GM21367 (cell line): Measurements from ENCODE around the gene FANCM.

Source experiments
- ATAC-seq: cut with Tn5 transposase; IDR thresholded peaks from one replicate; pipeline ENCODE4 v1.9.1; 2021; ENCODE audit not compliant: unreplicated experiment

The FANCM gene, protein sequence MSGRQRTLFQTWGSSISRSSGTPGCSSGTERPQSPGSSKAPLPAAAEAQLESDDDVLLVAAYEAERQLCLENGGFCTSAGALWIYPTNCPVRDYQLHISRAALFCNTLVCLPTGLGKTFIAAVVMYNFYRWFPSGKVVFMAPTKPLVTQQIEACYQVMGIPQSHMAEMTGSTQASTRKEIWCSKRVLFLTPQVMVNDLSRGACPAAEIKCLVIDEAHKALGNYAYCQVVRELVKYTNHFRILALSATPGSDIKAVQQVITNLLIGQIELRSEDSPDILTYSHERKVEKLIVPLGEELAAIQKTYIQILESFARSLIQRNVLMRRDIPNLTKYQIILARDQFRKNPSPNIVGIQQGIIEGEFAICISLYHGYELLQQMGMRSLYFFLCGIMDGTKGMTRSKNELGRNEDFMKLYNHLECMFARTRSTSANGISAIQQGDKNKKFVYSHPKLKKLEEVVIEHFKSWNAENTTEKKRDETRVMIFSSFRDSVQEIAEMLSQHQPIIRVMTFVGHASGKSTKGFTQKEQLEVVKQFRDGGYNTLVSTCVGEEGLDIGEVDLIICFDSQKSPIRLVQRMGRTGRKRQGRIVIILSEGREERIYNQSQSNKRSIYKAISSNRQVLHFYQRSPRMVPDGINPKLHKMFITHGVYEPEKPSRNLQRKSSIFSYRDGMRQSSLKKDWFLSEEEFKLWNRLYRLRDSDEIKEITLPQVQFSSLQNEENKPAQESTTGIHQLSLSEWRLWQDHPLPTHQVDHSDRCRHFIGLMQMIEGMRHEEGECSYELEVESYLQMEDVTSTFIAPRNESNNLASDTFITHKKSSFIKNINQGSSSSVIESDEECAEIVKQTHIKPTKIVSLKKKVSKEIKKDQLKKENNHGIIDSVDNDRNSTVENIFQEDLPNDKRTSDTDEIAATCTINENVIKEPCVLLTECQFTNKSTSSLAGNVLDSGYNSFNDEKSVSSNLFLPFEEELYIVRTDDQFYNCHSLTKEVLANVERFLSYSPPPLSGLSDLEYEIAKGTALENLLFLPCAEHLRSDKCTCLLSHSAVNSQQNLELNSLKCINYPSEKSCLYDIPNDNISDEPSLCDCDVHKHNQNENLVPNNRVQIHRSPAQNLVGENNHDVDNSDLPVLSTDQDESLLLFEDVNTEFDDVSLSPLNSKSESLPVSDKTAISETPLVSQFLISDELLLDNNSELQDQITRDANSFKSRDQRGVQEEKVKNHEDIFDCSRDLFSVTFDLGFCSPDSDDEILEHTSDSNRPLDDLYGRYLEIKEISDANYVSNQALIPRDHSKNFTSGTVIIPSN (N-terminal part only)

DNA sequence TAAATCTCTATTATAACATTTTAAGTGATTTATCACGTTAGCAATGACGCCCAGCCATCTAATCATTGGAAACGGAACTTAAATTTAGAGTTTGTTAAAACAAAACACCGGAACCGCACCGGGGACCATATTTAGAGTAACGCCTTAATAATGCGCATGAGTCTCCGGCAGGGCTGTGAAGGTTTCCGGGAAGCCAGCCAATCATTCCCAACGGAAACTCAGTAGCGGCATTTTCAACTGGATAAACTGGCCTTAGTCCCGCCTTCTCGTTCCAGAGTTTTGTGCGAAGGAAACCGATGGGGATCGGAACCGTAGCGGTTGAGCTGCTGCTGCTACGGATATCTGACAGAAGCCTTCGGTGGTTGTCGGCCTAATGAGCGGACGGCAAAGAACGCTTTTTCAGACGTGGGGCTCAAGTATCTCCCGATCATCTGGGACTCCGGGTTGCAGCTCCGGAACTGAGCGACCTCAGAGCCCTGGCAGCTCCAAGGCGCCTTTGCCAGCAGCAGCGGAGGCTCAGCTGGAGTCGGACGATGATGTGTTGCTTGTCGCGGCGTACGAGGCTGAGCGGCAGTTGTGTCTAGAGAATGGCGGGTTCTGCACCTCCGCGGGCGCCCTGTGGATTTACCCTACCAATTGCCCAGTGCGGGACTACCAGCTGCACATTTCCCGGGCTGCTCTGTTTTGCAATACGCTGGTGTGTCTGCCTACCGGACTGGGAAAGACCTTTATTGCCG lies at the start of gene FANCM:
FANCM (plus strand) TSS at position 272 of the 737 bp plus-strand sequence; CDS start at position 374, 102 bp downstream.
- peak; percentile 28 for ATAC-seq

DNA sequence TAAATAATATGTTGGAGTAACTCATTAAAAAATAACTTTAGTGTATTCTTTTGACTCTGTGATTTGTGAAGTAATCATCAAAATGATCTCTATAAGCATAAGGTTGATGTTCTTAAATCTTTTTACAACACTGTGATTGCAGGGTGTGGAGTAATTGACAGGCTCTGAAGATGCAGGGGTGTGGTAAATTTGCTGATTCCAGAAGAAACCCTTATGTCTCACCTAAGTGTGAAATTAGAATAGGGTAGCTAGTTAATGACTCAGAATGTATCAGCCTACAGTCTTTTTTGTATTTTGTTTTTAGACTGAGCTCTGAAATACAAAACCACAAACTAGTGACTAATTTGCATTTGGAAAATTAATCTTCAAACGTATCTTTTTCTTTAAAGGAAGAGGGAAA lies 45.9 kb upstream of the FANCM start:
- ATAC-seq = peak; percentile 65

DNA sequence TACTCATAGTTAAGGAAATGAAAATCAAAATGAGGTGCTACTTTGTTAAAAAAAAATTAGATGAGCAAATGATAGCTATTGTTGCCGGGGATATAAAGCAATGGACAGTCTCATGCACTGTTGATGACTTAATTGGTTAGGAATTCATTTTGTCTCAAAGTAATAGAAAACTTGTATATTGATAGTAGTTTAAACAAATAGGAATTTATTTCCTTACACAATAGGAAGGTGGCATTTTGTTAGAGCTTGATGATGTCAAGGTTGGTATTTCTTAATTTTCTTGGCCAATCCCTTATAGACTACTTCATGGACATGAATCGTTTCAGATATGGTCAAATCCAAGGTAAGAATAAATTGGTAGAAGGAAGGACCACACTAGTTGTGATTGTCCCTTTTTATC lies 44.0 kb upstream of the FANCM start:
- ATAC-seq = no peak

DNA sequence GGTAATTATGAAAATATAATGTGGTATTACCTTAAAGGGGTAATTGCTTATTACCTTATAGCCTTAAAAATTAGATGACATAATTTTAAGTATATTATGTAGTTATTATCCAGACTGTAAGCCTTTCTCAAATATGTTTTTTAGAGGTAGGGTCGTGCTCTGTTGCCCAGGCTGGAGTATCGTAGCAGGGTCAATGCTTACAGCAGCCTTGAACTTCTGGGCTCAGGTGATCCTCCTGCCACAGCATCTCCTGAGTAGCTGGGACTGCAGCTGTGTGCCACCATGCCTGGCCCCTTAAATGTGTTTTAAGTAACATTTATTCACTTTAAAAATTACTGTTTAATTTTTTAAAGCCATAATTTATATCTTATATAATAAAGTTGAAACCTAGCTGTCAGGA lies 41.5 kb upstream of the FANCM start:
- ATAC-seq = no peak

DNA sequence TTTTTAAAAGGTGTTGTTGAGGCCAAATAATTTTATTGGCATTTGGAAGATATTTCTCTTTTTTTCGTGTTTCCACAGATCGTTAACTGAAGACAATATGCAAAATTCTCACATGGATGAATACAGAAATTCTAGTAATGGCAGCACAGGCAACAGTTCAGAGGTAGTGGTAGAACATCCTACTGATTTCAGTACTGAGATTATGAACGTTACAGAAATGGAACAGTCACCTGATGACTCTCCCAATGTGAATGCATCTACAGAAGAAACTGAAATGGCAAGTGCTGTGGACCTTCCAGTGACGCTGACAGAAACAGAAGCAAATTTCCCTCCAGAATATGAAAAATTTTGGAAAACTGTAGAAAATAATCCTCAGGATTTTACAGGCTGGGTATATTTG lies 40.6 kb upstream of the FANCM start:
- no peak for ATAC-seq

DNA sequence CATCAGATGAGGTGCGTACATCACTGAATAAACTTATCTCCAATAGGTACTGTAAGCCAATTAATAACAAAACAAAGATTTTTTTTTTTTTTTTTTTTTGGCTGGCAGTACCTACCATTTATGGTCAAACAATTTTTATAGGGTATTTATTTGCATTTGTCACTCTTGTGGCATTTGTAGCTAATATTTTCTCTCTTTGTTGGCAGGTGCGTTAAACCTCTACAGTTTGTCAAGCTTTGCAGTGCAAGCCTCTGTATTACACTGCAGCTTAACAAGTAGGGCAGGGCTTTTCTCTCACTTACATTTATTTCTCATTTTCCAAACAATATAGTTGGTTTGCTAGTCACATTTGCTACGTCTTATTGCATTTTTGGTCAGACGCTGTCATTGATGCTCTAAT lies 39.5 kb upstream of the FANCM start:
- no peak for ATAC-seq

DNA sequence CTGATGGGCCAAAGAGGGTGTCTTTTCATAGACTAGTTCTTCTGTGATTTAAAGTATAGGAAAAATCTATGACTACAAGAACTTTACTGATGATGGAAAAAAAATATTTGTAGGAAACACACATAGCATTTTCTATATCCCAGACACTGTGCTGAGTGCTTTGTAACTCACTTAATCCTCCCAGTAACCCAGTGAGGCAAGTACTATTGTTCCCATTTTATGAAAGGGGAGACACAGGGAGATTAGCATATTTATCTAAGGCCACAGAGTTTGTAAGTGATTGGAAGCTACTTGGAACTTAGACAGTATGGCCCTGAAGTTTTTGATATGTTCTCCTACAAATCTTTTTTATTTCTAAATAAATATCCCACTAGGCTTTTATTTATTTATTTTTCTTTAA lies 31.9 kb upstream of the FANCM start:
- ATAC-seq = no peak

DNA sequence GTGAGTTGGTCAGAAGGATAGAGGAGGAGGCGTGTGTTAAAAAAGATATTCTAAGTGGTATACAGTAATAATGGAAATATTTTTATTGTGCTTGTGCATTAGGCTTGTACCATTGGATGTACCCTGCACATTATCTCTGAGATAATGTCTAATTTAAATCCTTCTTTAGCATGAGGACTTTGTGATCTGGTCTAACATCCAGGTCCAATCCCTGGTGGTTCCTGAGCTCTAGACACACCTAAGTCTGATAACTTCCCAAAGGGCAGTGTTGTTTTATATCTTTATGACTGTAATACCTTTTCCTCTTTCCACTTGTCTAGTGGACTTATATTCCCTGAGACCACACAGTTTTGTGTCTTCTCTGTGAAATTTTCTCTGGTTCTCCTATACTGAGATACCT lies 31.2 kb upstream of the FANCM start:
- ATAC-seq = no peak

DNA sequence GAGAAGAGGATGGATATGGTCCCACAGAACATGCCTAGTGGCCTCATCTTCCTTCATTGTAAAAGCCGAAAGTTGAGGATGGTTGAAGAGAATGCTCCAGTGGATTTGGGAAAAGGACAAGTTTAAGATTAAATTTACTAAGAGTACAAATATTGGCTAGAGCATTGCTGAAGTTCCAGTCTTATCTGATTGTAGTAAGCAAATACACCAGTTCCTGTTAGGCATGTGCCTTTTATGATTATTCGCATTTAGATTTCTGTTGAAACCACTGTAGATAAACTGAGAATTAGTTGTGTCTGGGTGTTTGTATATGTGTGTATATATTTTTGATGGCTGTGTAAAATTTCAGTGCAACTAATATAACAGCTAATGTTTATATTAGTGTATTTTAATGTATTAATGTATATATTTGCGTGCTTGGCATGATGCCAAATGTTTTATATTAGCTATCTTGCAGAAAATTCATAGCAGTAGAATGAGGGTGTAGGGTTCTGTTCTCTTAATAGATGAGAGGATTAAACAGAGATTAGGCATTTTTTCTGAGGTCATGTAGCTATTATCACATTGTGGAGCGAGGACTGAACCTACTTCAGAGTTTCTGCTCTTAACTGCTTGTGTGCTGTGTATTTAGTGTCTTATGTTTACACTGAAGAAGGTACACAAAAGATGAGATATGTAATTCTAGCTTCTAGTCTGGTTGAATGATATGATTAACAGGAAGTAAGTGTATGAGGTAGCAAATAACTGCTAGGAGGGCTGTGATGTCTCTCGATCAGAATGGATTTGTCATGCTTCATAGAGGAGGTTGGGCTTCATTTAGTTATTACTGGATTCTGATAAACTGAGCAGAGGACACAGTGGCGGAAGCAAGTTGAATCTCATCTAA lies 22.6 kb upstream of the FANCM start:
- ATAC-seq = no peak

DNA sequence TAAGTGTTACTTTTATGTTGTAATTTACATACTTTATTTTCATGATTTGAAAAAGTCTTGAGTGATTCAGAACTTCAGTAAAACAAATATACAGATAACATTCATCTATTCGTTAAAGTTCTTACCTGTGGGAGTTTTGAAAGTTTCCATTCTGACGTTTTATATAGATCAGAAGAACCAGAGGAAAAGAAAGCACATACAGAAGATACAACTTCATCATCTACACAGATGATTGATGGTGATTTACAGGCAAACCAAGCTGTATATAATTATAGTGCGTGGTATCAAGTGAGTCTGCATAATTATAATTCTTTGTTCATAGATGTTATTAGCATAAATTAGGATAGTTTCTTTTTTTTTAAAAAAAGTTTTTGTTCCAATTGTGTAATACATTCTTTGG lies 21.4 kb upstream of the FANCM start:
- ATAC-seq = no peak

DNA sequence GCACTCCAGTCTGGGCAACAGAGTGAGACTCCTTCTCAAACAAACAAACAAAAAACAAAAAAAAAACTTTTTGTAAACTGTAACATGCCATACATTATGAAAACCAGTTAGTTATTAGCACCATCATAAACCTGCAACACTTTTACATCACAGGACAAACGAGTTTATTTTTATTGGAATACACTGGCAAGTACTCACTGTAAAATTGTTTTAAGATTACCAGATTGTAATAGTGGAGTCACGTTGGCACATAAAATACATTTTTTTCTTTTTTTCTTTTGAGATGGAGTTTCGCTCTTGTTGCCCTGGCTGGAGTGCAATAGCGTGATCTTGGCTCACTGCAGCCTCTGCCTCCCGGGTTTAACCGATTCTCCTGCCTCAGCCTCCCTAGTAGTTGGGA lies 17.1 kb upstream of the FANCM start:
- ATAC-seq = no peak

DNA sequence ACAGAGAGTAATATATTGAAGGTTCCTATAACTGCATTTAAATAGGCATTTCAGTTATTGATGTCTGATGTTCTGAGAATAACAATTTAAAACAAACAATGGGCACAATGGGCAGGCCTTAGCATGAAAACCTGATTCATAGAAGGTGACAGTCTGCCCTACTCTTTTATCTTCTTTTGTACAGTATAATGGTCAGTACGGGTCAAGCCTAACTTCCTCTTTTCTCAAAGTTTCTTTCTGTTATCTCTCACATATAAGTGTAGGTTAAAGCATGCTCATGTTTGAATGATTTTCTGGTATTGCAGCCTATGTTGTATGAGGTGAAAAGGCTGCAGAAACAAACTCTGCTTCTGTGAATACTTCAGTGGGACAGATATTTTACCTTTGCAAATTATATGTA lies 15.6 kb upstream of the FANCM start:
- no peak for ATAC-seq

DNA sequence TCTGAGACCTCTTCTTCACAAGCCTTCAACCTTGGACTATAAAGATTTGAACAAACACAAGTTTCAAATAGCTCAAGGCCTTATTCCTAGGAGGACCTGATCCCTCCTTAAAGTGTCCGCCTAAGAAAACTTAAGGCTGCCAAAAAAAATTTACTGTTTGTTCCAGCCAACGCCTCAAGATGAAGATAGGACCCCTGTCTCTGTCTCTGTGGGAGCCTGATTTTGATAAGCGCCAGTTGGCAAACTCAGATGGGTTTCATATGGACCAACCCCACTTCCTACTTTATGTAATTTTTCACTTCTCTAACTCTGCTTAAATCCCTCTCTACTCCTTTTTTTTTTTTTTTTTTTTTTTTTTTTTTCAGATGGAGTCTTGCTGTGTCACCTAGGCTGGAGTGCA lies 12.5 kb upstream of the FANCM start:
- no peak for ATAC-seq

DNA sequence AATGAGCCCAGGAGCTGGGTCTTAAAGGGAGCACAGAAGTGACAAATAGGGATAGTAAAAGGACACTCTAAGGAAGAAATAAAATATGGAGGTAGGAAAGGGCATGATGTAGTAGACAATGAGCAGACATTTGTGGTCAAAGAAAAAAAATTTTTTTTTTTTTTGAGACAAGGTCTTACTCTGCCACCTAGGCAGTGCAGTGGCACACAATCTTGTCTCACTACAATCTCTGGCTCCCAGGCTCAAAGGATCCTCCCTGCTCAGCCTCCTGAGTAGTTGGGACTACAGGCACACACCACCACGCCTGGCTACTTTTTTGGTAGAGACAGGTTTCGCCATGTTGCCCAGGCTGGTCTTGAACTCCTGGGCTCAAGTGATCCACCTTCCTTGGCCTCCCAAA lies 10.0 kb upstream of the FANCM start:
- ATAC-seq = no peak

DNA sequence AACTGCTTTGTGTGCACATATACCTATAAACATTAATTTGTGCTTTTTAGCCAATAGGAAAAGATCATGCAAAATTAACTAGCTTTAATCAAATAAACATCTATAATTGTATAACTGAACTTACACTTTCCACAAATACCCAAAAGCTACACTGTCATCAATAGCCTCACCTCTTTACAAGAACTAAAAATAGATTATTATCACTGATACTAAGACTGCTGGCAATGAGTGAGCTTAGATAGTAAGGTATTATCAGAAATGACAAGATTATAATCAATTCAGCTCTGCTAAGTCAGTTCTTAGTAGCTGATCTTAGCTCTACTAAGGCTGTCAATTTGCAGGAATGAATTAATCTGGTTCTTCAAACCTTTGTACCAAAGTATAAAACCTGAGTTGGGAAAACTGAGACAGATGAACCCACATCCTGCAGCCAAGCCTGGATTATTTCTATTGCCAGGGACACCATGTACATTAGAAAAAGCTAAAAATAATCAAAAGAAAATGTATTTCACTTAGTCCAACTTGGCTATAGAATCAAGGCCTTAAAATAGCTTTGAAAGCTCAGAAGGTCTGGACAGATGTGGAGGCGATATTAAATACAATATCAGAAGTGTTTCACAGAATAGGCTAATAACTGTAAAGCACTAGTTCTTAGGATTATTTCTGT lies 6.6 kb upstream of the FANCM start:
- ATAC-seq = no peak

DNA sequence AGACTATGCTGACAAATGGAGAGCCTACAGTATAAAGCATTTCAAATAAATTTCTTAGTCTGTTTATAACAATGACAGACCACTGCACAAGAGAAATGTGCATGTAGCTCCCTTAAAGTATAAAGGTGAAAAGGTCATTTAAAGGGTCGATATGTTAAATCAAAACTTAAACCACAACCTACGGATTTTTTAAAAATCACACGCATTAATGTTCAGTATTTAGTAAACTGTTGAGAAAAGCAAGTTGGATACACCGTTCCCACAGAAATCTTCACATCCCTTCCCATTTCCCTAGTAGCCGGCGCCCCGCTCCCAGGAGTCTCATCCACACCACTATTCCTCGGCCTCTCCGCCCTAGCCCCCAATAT lies 2.1 kb upstream of the FANCM start:
- ATAC-seq = no peak

DNA sequence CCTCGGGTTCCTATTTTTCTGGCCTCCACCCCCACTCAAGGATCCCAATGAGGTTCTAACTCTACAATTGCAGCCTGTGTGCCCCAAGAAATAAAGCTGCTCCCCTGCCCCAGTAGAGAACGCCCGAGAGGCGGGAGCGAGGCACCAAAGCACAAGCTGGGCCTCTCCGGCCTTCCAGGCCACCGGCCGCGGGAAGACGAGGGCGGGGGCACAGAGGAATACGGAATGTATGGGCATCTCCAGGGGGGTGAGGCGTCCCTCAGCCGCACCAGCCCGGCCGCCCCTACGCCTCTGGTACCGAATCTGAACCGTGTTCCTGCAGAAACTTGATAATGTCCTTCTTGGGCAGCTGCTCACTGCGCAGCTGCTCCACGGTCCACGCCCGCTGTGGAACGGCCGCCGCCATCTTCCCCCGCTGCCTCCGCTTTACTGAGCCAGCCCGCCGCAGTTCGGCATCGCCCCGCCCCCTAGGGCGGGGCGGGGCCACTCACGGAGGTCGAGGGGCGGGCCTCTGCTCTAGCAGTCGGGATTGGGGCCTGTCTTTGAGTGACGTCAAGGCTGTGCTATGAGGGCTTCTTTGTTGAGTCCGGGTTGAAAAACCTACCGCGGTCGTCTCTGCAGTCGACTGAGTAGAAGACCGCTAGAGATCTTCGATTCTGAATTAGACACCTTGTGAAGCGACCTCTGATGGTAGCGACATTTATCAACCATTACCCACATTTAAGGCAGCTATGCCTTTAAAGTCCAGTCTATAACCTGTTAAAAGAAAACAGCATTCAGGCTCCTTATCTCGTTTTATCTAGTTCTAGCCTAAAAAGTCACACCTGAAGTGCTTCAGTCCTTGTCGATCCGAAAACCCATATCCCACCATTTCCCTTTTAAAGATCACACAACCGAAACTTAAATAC lies 1.4 kb upstream of the FANCM start, which contains the start of gene FKBP3:
FKBP3 (minus strand) TSS at position 431 of the 908 bp plus-strand sequence; CDS start at position 406, 25 bp downstream.
- peak; percentile 92 for ATAC-seq

DNA sequence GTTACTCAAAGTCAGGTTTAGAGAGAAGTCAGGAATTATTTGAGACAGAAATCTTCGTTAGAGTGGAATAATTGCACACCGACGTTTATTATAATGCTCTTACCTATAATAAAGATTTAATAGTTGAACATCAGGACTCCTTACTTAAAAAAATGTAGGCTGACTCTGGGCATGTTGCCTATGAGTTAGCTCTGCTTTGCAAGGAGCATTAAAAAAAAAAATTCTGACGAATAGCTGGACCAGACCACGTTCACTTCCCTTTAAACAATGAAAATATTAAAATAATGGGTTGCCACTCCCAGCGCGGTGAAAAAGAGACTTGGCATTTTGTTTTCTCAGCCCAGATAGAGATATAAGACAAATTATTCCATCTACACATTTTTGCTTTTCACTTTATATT lies 574 bp upstream of the FANCM start:
- ATAC-seq = no peak
